Type B pancreatic cell (in vitro differentiated cells): ENCODE data around the gene MED12L. TPM values are rescaled to one million over a fixed set of nuclear protein-coding genes. Genes with fewer than 3 reads are reported as not detected.

Experiments
- DNase-seq: peaks from one replicate; pipeline ENCODE4 v3.0.0; 2021; ENCODE audit warnings: mixed read lengths; ENCODE audit not compliant: unreplicated experiment; ENCODE audit errors: extremely low spot score
- H3K27ac Mint-ChIP-seq: 2 replicates; pipeline ENCODE4 v1.8.0; 2021; ENCODE audit warnings: mild to moderate bottlenecking, mixed read lengths
- H3K27me3 Mint-ChIP-seq: 2 replicates; pipeline ENCODE4 v1.8.0; 2021; ENCODE audit warnings: mixed read lengths
- H3K36me3 Mint-ChIP-seq: 2 replicates; pipeline ENCODE4 v1.8.0; 2021; ENCODE audit warnings: mixed read lengths
- H3K4me1 Mint-ChIP-seq: one replicate; pipeline ENCODE4 v1.8.0; 2021; ENCODE audit warnings: mixed read lengths; ENCODE audit not compliant: unreplicated experiment
- H3K4me3 Mint-ChIP-seq: 2 replicates; pipeline ENCODE4 v1.8.0; 2021; ENCODE audit warnings: mild to moderate bottlenecking, mixed read lengths
- H3K9me3 Mint-ChIP-seq: 2 replicates; pipeline ENCODE4 v1.8.0; 2021; ENCODE audit warnings: mixed read lengths
- CTCF ChIP-seq: fragments of 200-600 bp; sonication (generic); conservative IDR thresholded peaks from 2 replicates; pipeline ENCODE4 v1.5.0; 2021; ENCODE audit warnings: antibody characterized with exemption, mild to moderate bottlenecking
- total RNA-seq: library from RNA; stranded (reverse); gene quantifications from 2 replicates; pipeline ENCODE4 v1.2.1, GENCODE V29; 2021; ENCODE audit warnings: low replicate concordance

MED12L gene
- total RNA-seq, 1 donor from 2014 or later, result 6.4 TPM

DNA sequence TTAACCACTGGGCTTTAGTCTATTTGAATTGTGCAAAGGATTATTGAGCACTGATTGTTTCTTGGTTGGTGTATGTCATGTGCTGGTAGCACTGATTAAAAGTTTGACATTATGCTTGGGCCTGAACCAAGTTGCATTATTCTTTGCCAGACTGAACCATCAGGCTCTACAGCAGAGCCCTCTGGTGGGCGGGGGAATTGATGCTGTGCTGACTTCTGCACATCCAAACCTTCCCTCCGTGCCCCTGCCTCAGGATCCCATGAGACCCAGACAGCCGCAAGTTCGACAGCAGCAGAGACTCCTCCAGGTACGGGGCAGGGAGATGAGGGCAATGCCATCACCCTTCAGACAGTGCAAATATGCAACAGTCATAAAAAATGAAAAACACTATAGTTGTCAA, 327.5 kb downstream of the MED12L start:
- no peak for DNase-seq
- no peaks in the 10 kb centered on the region for H3K36me3 Mint-ChIP-seq
- no peak overlapping the region for H3K27ac Mint-ChIP-seq
- TF ChIP-seq CTCF, result no peak
- no peaks in the 10 kb centered on the region for H3K9me3 Mint-ChIP-seq
- no peaks in the 10 kb centered on the region for H3K27me3 Mint-ChIP-seq
- no peak overlapping the region for H3K4me3 Mint-ChIP-seq
- H3K4me1 Mint-ChIP-seq, result no peaks in the 10 kb centered on the region

DNA sequence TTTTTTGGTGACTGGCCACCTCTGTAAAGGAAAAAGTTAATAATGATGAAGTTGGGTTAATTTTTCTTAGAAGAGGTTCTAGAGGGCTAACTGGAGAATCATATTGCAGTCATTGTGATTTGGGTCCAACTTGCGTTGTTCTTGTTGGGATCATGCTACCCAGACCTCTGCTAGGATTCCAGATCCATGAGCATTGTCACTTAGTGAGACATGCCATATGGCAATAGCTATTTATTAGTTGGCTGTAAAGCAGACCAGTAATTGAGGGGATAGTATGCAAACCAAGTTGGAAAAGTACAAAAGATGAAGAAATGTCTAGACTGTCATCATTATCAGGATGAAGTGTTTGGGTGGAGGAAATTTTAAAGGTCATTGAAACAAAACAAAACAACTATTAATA, 329.8 kb downstream of the MED12L start:
- H3K27me3 Mint-ChIP-seq, result no peaks in the 10 kb centered on the region

DNA sequence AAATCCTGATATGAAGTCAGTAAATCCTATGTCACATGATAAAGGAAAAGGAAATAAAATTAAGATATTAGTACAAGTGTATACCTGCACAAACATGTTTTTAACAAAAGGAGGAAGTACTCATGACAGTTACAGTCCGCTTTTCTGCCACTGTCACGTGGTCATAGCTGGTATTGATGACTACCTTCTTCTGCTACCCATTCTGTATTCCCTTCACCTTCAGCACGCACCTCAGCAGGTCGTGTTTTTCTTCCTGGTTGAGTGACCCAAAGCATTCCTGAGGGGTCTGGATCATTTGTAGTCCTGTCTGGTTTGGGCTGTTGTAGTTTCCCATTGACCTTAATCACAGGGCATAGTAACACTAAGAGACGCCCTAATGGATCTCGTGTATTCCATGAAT, 334.3 kb downstream of the MED12L start:
- Mint-ChIP-seq H3K4me3 (no peak overlapping the region), H3K36me3 (peaks cover 4% of the 10 kb centered on the region), H3K27ac (no peak overlapping the region), H3K9me3 (no peaks in the 10 kb centered on the region), H3K27me3 (no peaks in the 10 kb centered on the region), H3K4me1 (no peaks in the 10 kb centered on the region)
- DNase-seq, result no peak
- no peak for TF ChIP-seq CTCF

More for the DNA sequence above, 329.8 kb downstream of the MED12L start:
- no peak overlapping the region for H3K27ac Mint-ChIP-seq
- H3K36me3 Mint-ChIP-seq, result no peaks in the 10 kb centered on the region
- no peak for TF ChIP-seq CTCF
- no peaks in the 10 kb centered on the region for H3K4me1 Mint-ChIP-seq
- no peak overlapping the region for H3K4me3 Mint-ChIP-seq
- no peak for DNase-seq
- no peaks in the 10 kb centered on the region for H3K9me3 Mint-ChIP-seq

DNA sequence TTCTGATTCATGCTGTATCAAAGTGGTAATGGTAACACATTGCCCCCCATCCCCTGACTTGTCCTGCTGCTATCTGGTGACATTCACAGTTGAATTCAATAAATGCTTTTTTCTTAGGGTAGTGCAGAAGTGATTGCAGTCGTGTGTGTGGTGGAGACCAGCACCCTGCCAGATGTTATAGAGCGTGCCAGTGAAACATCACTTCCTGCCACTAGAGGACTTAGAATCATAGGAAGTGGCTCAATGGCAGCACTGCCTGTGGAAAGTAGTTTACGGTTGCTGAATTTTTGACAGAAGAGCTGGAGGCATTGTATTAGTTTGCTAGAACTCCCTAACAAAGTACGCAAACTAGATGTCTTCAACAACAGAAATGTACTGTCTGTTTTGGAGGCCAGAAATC, 336.5 kb downstream of the MED12L start:
- H3K36me3 Mint-ChIP-seq, result peaks cover 4% of the 10 kb centered on the region
- no peak overlapping the region for H3K4me3 Mint-ChIP-seq
- no peaks in the 10 kb centered on the region for H3K27me3 Mint-ChIP-seq
- no peak for TF ChIP-seq CTCF
- DNase-seq, result no peak
- peaks cover 9% of the 10 kb centered on the region for H3K4me1 Mint-ChIP-seq
- H3K9me3 Mint-ChIP-seq, result no peaks in the 10 kb centered on the region
- no peak overlapping the region for H3K27ac Mint-ChIP-seq

GRCh38 chr3:151423091-151423490, 337.6 kb downstream of the MED12L start:
- Mint-ChIP-seq H3K27me3 (no peaks in the 10 kb centered on the region), H3K27ac (no peak overlapping the region), H3K4me1 (peaks cover 9% of the 10 kb centered on the region), H3K4me3 (no peak overlapping the region), H3K36me3 (peaks cover 4% of the 10 kb centered on the region), H3K9me3 (no peaks in the 10 kb centered on the region)
- no peak for DNase-seq
- TF ChIP-seq CTCF, result no peak
